Chondrocyte (in vitro differentiated cells): ENCODE data around the gene COMMD1. TPM values are rescaled to one million over a fixed set of nuclear protein-coding genes. Genes with fewer than 3 reads are reported as not detected.
A peak's percentile ranks its signal among the peaks of the same experiment; 100 is the strongest.
"Not testable (repeated sequence)": the region's sequence is repeated elsewhere in the genome, so short reads cannot be mapped to it uniquely, and the experiment has no call there.

ENCODE experiments used
- DNase-seq: peaks from one replicate; pipeline ENCODE4 v3.0.0; 2021; ENCODE audit warnings: mixed read lengths, low spot score
- H3K27ac Mint-ChIP-seq: one replicate; pipeline ENCODE4 v1.8.0; 2021; ENCODE audit warnings: mild to moderate bottlenecking, moderate library complexity, mixed read lengths; ENCODE audit not compliant: unreplicated experiment
- H3K27me3 Mint-ChIP-seq: 2 replicates; pipeline ENCODE4 v1.8.0; 2021; ENCODE audit warnings: low read depth, mixed read lengths
- H3K36me3 Mint-ChIP-seq: 2 replicates; pipeline ENCODE4 v1.8.0; 2021; ENCODE audit warnings: low read depth, mixed read lengths
- H3K4me1 Mint-ChIP-seq: 2 replicates; pipeline ENCODE4 v1.8.0; 2021; ENCODE audit warnings: low read depth, mild to moderate bottlenecking, mixed read lengths
- H3K4me3 Mint-ChIP-seq: one replicate; pipeline ENCODE4 v1.8.0; 2021; ENCODE audit warnings: mild to moderate bottlenecking, moderate library complexity, mixed read lengths; ENCODE audit not compliant: unreplicated experiment
- H3K9me3 Mint-ChIP-seq: 2 replicates; pipeline ENCODE4 v1.8.0; 2021; ENCODE audit warnings: low read depth, mixed read lengths
- CTCF ChIP-seq: fragments of 200-600 bp; sonication (generic); IDR thresholded peaks from 2 replicates; pipeline ENCODE4 v1.5.0; 2021; ENCODE audit warnings: antibody characterized with exemption, mild to moderate bottlenecking, moderate library complexity
- total RNA-seq: library from RNA; stranded (reverse); gene quantifications from 3 replicates; pipeline ENCODE4 v1.2.1, GENCODE V29; 2021

Gene COMMD1
- total RNA-seq, 1 donor from 2014 or later = 37.0 TPM

GRCh38 chr2:61877571-61878245 is 27.8 kb upstream of the COMMD1 start:
- no peaks in the 10 kb centered on the region for H3K9me3 Mint-ChIP-seq
- no peak for DNase-seq
- H3K4me1 Mint-ChIP-seq = no peaks in the 10 kb centered on the region
- no peak overlapping the region for H3K27ac Mint-ChIP-seq
- no peaks in the 10 kb centered on the region for H3K27me3 Mint-ChIP-seq
- H3K4me3 Mint-ChIP-seq = no peak overlapping the region
- peaks cover 32% of the 10 kb centered on the region for H3K36me3 Mint-ChIP-seq
- TF ChIP-seq CTCF = no peak

- Mint-ChIP-seq H3K27me3 (no peaks in the 10 kb centered on the region), H3K27ac (no peak overlapping the region), H3K4me1 (no peaks in the 10 kb centered on the region), H3K9me3 (no peaks in the 10 kb centered on the region), H3K36me3 (peaks cover 35% of the 10 kb centered on the region), H3K4me3 (no peak overlapping the region)
- no peak for TF ChIP-seq CTCF
- DNase-seq = no peak
These were observed 26.7 kb upstream of the COMMD1 start for GRCh38 chr2:61878761-61879160.

- H3K9me3 Mint-ChIP-seq, H3K27me3 Mint-ChIP-seq, H3K4me1 Mint-ChIP-seq, H3K27ac Mint-ChIP-seq, DNase-seq, H3K4me3 Mint-ChIP-seq: not testable (repeated sequence)
- H3K36me3 Mint-ChIP-seq = peaks cover 32% of the 10 kb centered on the region
These were observed 26.1 kb upstream of the COMMD1 start for GRCh38 chr2:61879351-61879750.

GRCh38 chr2:61882850-61883249 is 22.6 kb upstream of the COMMD1 start:
- Mint-ChIP-seq H3K27me3 (no peaks in the 10 kb centered on the region), H3K27ac (no peak overlapping the region), H3K4me3 (no peak overlapping the region), H3K36me3 (peaks cover 22% of the 10 kb centered on the region), H3K4me1 (peaks cover 22% of the 10 kb centered on the region), H3K9me3 (no peaks in the 10 kb centered on the region)
- no peak for TF ChIP-seq CTCF
- no peak for DNase-seq

GRCh38 chr2:61885896-61886603 is 19.4 kb upstream of the COMMD1 start:
- H3K4me3 Mint-ChIP-seq = peak overlapping the region; percentile 97
- H3K9me3 Mint-ChIP-seq = no peaks in the 10 kb centered on the region
- H3K4me1 Mint-ChIP-seq = peaks cover 24% of the 10 kb centered on the region
- H3K27me3 Mint-ChIP-seq = no peaks in the 10 kb centered on the region
- no peak for TF ChIP-seq CTCF
- H3K36me3 Mint-ChIP-seq = peaks cover 13% of the 10 kb centered on the region
- peak overlapping the region; percentile 100 for H3K27ac Mint-ChIP-seq
- DNase-seq = no peak
